GM23338 (cell line): ENCODE results near the gene NPEPL1. TPM values are rescaled to one million over a fixed set of nuclear protein-coding genes. Genes with fewer than 3 reads are reported as not detected.

Experiments used
- ATAC-seq: fragments of 200-7000 bp; cut with Tn5 transposase; 3 replicates; pipeline ENCODE4 v1.9.1; 2020
- DNase-seq: peaks from one replicate; pipeline ENCODE4 v3.0.0-alpha.2; 2015; ENCODE audit warnings: low spot score
- H2AFZ ChIP-seq: fragments of 200-600 bp; sonication (generic); 2 replicates; pipeline ENCODE4 v1.8.0; 2016; ENCODE audit warnings: antibody characterized with exemption, mild to moderate bottlenecking, moderate library complexity
- H3F3A ChIP-seq: fragments of 200-600 bp; sonication (generic); replicated peaks from 2 replicates; pipeline ENCODE4 v1.8.0; 2017; ENCODE audit warnings: antibody characterized with exemption, mixed run types, low read depth
- H3K27ac ChIP-seq: fragments of 200-600 bp; sonication (generic); 2 replicates; pipeline ENCODE4 v1.6.1; 2016; ENCODE audit warnings: low read depth
- H3K27me3 ChIP-seq: fragments of 200-600 bp; sonication (generic); 2 replicates; pipeline ENCODE4 v1.8.0; 2016; ENCODE audit warnings: mild to moderate bottlenecking, mixed run types, moderate library complexity; ENCODE audit not compliant: insufficient read depth
- H3K36me3 ChIP-seq: fragments of 200-600 bp; sonication (generic); 2 replicates; pipeline ENCODE4 v1.8.0; 2016; ENCODE audit warnings: mild to moderate bottlenecking; ENCODE audit not compliant: insufficient read depth
- H3K4me1 ChIP-seq: fragments of 200-600 bp; sonication (generic); 2 replicates; pipeline ENCODE4 v1.8.0; 2016; ENCODE audit warnings: mild to moderate bottlenecking, moderate library complexity; ENCODE audit not compliant: insufficient read depth
- H3K4me2 ChIP-seq: fragments of 200-600 bp; sonication (generic); 2 replicates; pipeline ENCODE4 v1.7.1; 2017; ENCODE audit warnings: mixed run types
- H3K4me3 ChIP-seq: fragments of 200-600 bp; sonication (generic); 2 replicates; pipeline ENCODE4 v1.6.1; 2016; ENCODE audit warnings: mixed run types
- H3K79me2 ChIP-seq: fragments of 200-600 bp; sonication (generic); replicated peaks from 2 replicates; pipeline ENCODE4 v1.8.0; 2017; ENCODE audit warnings: mild to moderate bottlenecking; ENCODE audit not compliant: insufficient read depth
- H3K9me2 ChIP-seq: fragments of 200-600 bp; sonication (generic); 2 replicates; pipeline ENCODE4 v1.8.0; 2017; ENCODE audit not compliant: insufficient read depth
- H4K20me1 ChIP-seq: fragments of 200-600 bp; sonication (generic); replicated peaks from 2 replicates; pipeline ENCODE4 v1.8.0; 2017; ENCODE audit warnings: mild to moderate bottlenecking; ENCODE audit not compliant: insufficient read depth
- H3K27ac Mint-ChIP-seq: 2 replicates; pipeline ENCODE4 v1.8.0; 2020; ENCODE audit warnings: inconsistent platforms, mild to moderate bottlenecking, moderate library complexity, mixed read lengths
- H3K27me3 Mint-ChIP-seq: 3 replicates; pipeline ENCODE4 v1.8.0; 2022; ENCODE audit warnings: low read depth, mild to moderate bottlenecking, moderate library complexity, mixed read lengths, inconsistent platforms; ENCODE audit not compliant: insufficient read depth, poor library complexity
- H3K36me3 Mint-ChIP-seq: 3 replicates; pipeline ENCODE4 v1.8.0; 2021; ENCODE audit warnings: low read depth, mild to moderate bottlenecking, inconsistent platforms, moderate library complexity, mixed read lengths
- H3K4me1 Mint-ChIP-seq: 3 replicates; pipeline ENCODE4 v1.8.0; 2020; ENCODE audit warnings: mild to moderate bottlenecking, inconsistent platforms, mixed read lengths
- H3K4me3 Mint-ChIP-seq: 3 replicates; pipeline ENCODE4 v1.8.0; 2021; ENCODE audit warnings: moderate library complexity, mild to moderate bottlenecking, inconsistent platforms, mixed read lengths
- H3K9me3 Mint-ChIP-seq: 3 replicates; pipeline ENCODE4 v1.8.0; 2020; ENCODE audit warnings: moderate library complexity, mild to moderate bottlenecking, inconsistent platforms, mixed read lengths
- CREB1 ChIP-seq: fragments of 250-450 bp; sonication (Bioruptor Pico); IDR thresholded peaks from 2 replicates; pipeline ENCODE4 v1.5.0; 2020; ENCODE audit warnings: low read depth, mild to moderate bottlenecking, moderate library complexity
- CTCF ChIP-seq, 2 experiments: fragments of 200-600 bp in 1 of 2; sonication (generic) in 1 of 2; conservative IDR thresholded peaks; 2 replicates each; pipeline versions ENCODE4 v1.5.1 to v1.6.1; 2016 to 2017; ENCODE audit warnings: antibody characterized with exemption in 2 of 2, low read depth in 2 of 2, mild to moderate bottlenecking in 2 of 2, moderate library complexity in 1 of 2
- ETS1 ChIP-seq: IDR thresholded peaks from 2 replicates; pipeline ENCODE4 v1.6.1; 2016; ENCODE audit warnings: antibody characterized with exemption
- EZH2phosphoT487 ChIP-seq: fragments of 200-600 bp; sonication (generic); IDR thresholded peaks from one replicate; pipeline ENCODE4 v1.8.1; 2018; ENCODE audit warnings: antibody characterized with exemption; ENCODE audit not compliant: unreplicated experiment
- JUNB ChIP-seq: IDR thresholded peaks from one replicate; pipeline ENCODE4 v1.6.1; 2016; ENCODE audit warnings: antibody characterized with exemption; ENCODE audit not compliant: unreplicated experiment
- NANOG ChIP-seq: IDR thresholded peaks from 2 replicates; pipeline ENCODE4 v1.6.1; 2016; ENCODE audit warnings: antibody characterized with exemption, borderline replicate concordance
- POLR2AphosphoS5 ChIP-seq: IDR thresholded peaks from 2 replicates; pipeline ENCODE4 v1.6.1; 2016; ENCODE audit warnings: antibody characterized with exemption, low read depth
- REST ChIP-seq: IDR thresholded peaks from one replicate; pipeline ENCODE4 v1.6.1; 2018; ENCODE audit warnings: antibody characterized with exemption; ENCODE audit not compliant: unreplicated experiment
- STAT1 ChIP-seq: IDR thresholded peaks from one replicate; pipeline ENCODE4 v1.6.1; 2016; ENCODE audit warnings: antibody characterized with exemption; ENCODE audit not compliant: unreplicated experiment
- ZNF114 ChIP-seq: fragments of 250-450 bp; sonication (Bioruptor Pico); IDR thresholded peaks from 2 replicates; pipeline ENCODE4 v1.5.0; 2020; ENCODE audit warnings: mild to moderate bottlenecking, moderate library complexity
- ZNF462 ChIP-seq: fragments of 250-450 bp; sonication (Bioruptor Pico); IDR thresholded peaks from 2 replicates; pipeline ENCODE4 v1.5.0; 2020; ENCODE audit warnings: mild to moderate bottlenecking, moderate library complexity
- polyA plus RNA-seq: library from polyadenylated mRNA; unstranded; fragments of >200 nt; fragmentation: Nextera tagmentation; extraction: Ambion mirVana; gene quantifications from 2 replicates; pipeline ENCODE4 v1.2.1, GENCODE V29; 2016
- total RNA-seq: library from RNA; depleted of rRNA; stranded (reverse); fragments of >200 nt; shearing (Covaris generic); gene quantifications from 2 replicates; pipeline ENCODE4 v1.2.3, GENCODE V29; 2014

Gene NPEPL1
- total and polyA plus RNA-seq, 2 experiments from 2014 or later: 23.5 to 30.0 TPM

GRCh38 chr20:58715391-58715800, 22.8 kb downstream of the NPEPL1 start (continued):
- TF ChIP-seq ZNF462 (no peak), ETS1 (no peak), NANOG (no peak)

- peaks cover 3% of the 10 kb centered on the region; the same call in 1 of the 3 replicates for H3K36me3 Mint-ChIP-seq
- H3F3A ChIP-seq: no peaks in the 10 kb centered on the region
- no peaks in the 10 kb centered on the region for H3K27me3 ChIP-seq
- H4K20me1 ChIP-seq: no peaks in the 10 kb centered on the region; the same call in 1 of the 2 replicates
- peaks cover 7% of the 10 kb centered on the region for H3K27me3 Mint-ChIP-seq
- H3K4me3 Mint-ChIP-seq: no peak overlapping the region
- no peak for ATAC-seq
- H3K4me3 ChIP-seq: no peak overlapping the region
- no peaks in the 10 kb centered on the region; the same call in 1 of the 2 replicates for H3K4me1 ChIP-seq
- H3K4me2 ChIP-seq: no peak overlapping the region
- no peaks in the 10 kb centered on the region for H3K36me3 ChIP-seq
- no peaks in the 10 kb centered on the region for H3K9me2 ChIP-seq
- no peak for DNase-seq
- no peaks in the 10 kb centered on the region for H3K9me3 Mint-ChIP-seq
- H3K4me1 Mint-ChIP-seq: peaks cover 4% of the 10 kb centered on the region; the same call in 1 of the 3 replicates
- H3K27ac ChIP-seq: no peak overlapping the region
- H3K79me2 ChIP-seq: no peaks in the 10 kb centered on the region
- no peak overlapping the region for H2AFZ ChIP-seq
- H3K27ac Mint-ChIP-seq: no peak overlapping the region; the same call in 1 of the 2 replicates
- no peak for TF ChIP-seq REST
- no peak for TF ChIP-seq JUNB
- no peak for TF ChIP-seq EZH2phosphoT487
- no peak for TF ChIP-seq STAT1
- TF ChIP-seq ETS1: no peak
- no peak for TF ChIP-seq CTCF (conservative IDR thresholded peaks at IDR 0.05; ENCODE audit: low read depth in 2 of 2)
- no peak for TF ChIP-seq CREB1 (CRISPR knock-in tag)
- TF ChIP-seq POLR2AphosphoS5: no peak
- TF ChIP-seq ZNF114 (CRISPR knock-in tag): no peak
Measured at GRCh38 chr20:58715801-58716475, 23.3 kb downstream of the NPEPL1 start.
